GM18520 (cell line): ENCODE results near the gene PPP1R3F.
"Not testable (repeated sequence)": the region's sequence is repeated elsewhere in the genome, so short reads cannot be mapped to it uniquely, and the experiment has no call there.

ENCODE experiments used
- ATAC-seq: cut with Tn5 transposase; IDR thresholded peaks from one replicate; pipeline ENCODE4 v1.9.1; 2021; ENCODE audit not compliant: unreplicated experiment

The PPP1R3F gene

GRCh38 chrX:49310371-49310770, 40.8 kb downstream of the PPP1R3F start:
- ATAC-seq, result no peak

- ATAC-seq, result no peak
Measured at GRCh38 chrX:49312176-49312575, 42.6 kb downstream of the PPP1R3F start.

- no peak for ATAC-seq
Measured at GRCh38 chrX:49316085-49316484, 46.5 kb downstream of the PPP1R3F start.

- not testable (repeated sequence) for ATAC-seq
Measured at GRCh38 chrX:49321737-49322136, 52.1 kb downstream of the PPP1R3F start, which contains the start of gene GAGE12J. TSS of gene GAGE12J (plus strand) at chrX:49322037. CDS start at chrX:49323194, 1,157 bp downstream.

GRCh38 chrX:49322266-49322665, 52.7 kb downstream of the PPP1R3F start:
- ATAC-seq, result not testable (repeated sequence)

- ATAC-seq, result not testable (repeated sequence)
Measured at GRCh38 chrX:49323735-49324134, 54.1 kb downstream of the PPP1R3F start.

- ATAC-seq, result not testable (repeated sequence)
Measured at GRCh38 chrX:49330421-49330820, 60.8 kb downstream of the PPP1R3F start.

- not testable (repeated sequence) for ATAC-seq
Measured at GRCh38 chrX:49331282-49331681, 61.7 kb downstream of the PPP1R3F start, which contains the start of gene GAGE13. TSS of gene GAGE13 (plus strand) at chrX:49331582. CDS start at chrX:49332738, 1,156 bp downstream.

- not testable (repeated sequence) for ATAC-seq
Measured at GRCh38 chrX:49331841-49332240, 62.2 kb downstream of the PPP1R3F start.
